Activated CD4-positive, alpha-beta T cell treated with anti-CD3 and anti-CD28 coated beads, Interleukin-10, Interleukin-2, amounts not matched to agents 100 ng/mL and 50 ng/mL, durations not matched to agents 16 hours and 8 hours (primary cell): ENCODE measurements around the gene GSTM2.

ENCODE experiments used
- DNase-seq: peaks from one replicate; pipeline ENCODE4 v3.0.0-alpha.2; 2020

Gene GSTM2

GRCh38 chr1:109667452-109668122 lies at the start of gene GSTM2:
GSTM2 (plus strand) TSS chr1:109668057; CDS start chr1:109668116, 59 bp downstream.
- peak; percentile 83 for DNase-seq

GRCh38 chr1:109618661-109619575 lies 48.9 kb upstream of the GSTM2 start:
- no peak for DNase-seq

DNA sequence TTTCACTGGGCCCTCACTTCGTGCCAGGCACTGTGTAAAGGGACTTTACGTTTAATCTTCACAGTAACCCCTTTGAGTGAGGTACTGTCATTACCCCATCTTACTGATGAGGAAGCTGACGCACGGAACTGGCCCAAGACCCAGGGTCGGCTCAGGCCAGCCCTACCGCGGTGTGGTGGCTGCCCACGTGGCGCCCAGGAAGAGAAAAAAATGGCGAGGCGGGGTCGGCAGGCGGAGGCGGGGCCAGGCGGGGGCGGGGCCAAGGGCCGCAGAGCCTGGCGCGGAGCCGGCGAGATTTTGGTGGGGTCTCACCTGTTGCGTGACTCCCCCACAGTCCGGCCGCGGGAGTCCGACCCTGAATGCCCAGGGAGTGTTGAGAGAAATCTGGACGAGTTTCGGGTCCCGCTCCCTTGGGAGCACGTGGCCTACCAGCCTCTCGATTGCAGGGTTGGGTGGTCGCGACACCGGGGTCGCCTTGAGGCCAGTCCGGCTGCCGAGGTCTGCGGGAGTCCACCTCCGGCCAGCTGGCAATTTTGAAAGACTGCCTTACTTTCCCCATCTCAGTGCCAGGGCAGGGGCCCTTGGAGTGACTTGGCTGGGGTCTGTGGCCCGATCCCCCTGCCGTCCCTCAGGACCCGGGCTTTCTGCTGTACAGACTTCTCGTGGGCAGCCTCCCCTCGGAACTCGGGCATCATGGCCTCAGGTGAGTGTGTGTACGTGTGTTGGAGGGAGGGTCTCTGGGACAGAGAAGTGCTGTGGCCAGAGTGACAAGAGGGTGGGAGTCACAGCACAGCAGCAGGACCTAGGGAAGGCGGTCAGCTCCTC lies 48.1 kb upstream of the GSTM2 start, which contains the start of the genes AMPD2 and GNAT2:
AMPD2 (plus strand) TSS at position 262 of the 825 bp plus-strand sequence. CDS start 1,339 bp downstream, outside the sequence.
GNAT2 (minus strand) TSS at position 41 of the 825 bp plus-strand sequence. CDS start 6,746 bp downstream, outside the sequence.
- peak; percentile 85 for DNase-seq

DNA sequence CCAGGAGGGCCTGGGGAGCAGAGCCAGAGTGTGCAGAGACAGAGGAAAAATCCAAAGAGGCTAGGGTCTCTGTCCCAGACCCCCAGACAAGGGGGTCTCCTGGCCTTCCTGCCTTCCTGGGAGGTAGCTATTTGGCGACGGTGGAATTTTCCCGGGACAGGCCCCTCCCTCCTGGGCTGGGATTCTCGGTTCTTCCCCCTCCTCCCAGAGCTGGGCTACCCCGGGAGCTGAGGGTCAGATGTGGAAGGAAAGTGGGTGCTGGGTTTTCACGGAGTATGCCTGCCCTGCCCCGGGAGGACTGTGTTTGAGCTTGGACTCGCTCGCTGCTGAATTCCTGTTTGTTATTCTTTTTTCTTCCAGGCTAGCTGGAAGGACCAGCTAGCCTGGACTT lies 47.5 kb upstream of the GSTM2 start:
- no peak for DNase-seq

GRCh38 chr1:109620841-109621286 lies 47.0 kb upstream of the GSTM2 start:
- peak; percentile 99 for DNase-seq

DNA sequence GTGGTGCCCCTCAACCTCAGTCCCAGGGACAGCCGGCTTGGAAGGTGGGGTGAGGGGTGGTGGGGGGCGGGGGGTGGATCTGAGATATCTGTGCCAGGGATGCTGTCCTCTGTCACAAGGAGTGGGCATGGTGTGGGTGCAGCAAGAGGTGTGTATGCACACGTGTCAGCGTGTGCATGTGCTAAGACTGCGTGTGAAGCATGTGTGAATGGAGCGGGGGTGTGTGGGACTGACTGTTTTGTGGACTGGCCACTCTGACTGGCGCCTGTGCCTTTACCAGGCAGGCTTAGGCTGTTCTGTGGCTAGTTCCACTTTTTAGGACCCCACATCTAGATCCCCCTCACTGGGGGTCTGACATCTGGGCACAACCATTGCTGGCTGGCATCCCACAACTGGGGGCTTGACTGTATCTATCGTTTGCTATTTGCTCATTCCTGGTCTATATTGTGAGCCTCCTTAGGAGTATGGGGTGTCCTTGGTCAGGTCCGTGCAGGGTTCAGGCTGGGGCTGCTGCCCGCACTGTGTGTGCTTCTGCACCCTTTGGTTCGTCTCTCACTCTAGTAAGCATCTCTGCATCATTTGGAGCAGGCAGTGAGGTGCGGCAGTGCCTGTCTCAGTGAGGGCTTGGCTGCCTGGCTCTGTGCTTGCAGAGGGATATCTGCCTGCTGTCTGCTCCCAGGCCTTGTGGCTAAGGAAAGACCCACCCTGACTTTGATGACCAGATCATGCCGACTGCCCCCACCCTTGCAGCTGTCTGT lies 46.3 kb upstream of the GSTM2 start:
- no peak for DNase-seq

GRCh38 chr1:109622137-109622892 lies 45.5 kb upstream of the GSTM2 start:
- no peak for DNase-seq

DNA sequence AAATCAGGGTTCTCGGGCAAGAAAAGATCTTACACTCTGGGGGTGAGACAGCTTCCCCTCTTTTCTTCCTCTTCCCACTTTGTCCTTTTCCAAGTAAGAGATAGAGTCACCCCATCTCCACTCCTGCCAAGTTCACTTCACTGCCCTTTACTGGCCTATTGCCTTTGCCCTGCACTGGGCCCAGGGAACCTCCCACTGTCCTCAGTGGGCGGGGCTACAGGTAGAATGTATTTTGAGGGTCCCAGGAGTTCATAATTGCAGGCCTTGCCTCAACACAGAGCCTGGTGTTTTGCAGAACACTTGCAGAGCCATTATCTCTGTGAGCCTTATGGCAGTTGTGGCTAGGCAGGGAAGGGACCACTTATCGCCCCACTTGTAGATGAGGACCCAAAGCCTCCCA lies 45.0 kb upstream of the GSTM2 start:
- DNase-seq: no peak

DNA sequence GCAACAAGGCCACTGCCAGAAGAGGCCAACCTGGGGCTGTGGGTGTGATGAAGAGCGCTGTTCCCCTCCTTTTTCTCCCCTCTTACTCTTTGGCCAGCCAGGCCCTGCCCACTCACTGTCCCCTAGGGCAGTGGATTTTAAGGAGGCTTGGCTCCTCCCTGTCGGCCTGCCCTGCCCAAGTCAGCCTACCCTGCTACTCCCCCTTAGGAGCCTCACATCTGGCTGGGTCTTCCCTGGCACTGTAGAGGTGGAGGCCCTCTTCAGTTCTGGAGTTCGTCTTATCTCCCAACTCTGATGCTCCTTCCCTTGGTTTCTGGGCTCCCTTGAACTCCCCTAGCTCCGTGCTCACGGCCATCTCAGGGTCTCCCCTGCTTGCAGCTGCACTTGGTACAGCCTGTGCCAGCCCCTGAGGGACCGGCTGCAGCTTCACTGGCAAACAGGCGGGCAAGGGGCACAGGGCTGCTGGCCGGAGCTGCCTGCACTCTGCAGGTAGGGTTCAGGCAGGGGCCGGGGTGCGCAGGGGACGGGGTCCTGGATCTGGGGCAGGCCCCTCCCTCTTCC lies 44.2 kb upstream of the GSTM2 start:
- no peak for DNase-seq

GRCh38 chr1:109624201-109625010 lies 43.5 kb upstream of the GSTM2 start:
- DNase-seq: no peak

DNA sequence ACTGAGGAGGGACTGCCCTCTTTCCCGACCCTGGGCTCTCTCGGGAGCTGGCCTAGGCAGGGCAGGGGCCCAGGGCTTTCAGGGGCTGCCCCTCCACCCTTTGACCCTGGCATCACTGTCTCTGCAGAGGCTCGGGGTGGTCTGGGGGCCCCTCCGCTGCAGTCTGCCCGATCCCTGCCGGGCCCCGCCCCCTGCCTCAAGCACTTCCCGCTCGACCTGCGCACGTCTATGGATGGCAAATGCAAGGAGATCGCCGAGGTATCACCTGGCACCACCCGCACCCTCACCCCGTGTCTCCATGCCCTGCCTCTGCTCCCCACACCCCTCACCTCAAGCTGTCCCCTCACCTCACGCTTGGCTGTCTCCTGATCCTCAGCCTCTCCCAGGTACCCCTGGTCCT lies 42.7 kb upstream of the GSTM2 start:
- DNase-seq: no peak

DNA sequence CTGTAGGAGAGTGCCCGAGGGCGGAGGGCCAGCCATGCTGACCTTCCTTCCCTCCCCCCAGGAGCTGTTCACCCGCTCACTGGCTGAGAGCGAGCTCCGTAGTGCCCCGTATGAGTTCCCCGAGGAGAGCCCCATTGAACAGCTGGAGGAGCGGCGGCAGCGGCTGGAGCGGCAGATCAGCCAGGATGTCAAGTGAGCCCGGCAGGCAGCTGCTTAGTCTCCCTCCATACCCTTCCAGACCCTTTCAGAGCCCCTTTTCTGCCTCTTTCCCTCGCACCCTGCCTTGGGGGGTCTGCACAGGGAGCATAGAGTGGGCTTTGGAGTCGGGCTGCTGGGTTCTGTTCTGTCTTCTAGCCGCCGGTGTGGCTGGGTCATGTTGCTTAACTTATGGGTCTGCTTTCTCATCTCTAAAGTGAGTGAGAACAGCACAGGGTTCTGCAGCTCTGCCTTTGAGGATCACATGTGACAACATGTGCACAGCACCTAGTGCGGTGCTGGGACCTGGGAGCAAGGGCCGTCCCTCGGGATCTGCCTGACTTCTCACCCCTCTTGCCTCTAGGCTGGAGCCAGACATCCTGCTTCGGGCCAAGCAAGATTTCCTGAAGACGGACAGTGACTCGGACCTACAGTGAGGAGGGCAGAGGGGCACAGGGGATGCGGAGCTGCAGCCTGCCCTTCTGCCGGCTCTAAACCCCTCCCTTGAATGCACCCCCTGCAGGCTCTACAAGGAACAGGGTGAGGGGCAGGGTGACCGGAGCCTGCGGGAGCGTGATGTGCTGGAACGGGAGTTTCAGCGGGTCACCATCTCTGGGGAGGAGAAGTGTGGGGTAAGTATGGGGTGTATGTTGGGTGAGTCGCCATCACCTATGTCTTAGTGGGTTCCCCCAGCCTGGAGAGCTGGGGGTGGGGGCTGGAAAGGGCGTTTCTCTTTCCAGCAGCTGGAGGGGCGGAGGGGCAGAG lies 42.0 kb upstream of the GSTM2 start:
- DNase-seq: no peak

DNA sequence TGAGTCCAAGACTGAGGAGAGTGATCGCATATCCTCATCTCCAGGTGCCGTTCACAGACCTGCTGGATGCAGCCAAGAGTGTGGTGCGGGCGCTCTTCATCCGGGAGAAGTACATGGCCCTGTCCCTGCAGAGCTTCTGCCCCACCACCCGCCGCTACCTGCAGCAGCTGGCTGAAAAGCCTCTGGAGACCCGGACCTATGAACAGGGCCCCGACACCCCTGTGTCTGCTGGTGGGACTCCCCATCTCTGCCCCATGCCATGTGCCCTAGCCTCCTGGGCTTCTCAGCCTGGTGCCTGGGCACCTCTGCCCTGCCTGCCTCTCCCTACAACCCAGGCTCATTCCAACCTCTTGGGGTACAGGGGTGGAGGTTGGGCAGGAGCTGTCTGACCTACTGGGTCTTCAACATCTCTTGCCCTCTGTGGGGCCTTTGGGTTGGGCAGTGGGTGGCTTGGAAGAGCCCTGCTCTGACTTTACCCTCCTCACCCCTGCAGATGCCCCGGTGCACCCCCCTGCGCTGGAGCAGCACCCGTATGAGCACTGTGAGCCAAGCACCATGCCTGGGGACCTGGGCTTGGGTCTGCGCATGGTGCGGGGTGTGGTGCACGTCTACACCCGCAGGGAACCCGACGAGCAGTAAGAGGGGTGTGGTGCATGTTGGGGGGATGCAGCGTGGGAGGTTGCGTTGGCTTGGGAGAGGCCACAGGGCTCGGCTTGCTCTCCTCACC lies 41.0 kb upstream of the GSTM2 start:
- DNase-seq: no peak

DNA sequence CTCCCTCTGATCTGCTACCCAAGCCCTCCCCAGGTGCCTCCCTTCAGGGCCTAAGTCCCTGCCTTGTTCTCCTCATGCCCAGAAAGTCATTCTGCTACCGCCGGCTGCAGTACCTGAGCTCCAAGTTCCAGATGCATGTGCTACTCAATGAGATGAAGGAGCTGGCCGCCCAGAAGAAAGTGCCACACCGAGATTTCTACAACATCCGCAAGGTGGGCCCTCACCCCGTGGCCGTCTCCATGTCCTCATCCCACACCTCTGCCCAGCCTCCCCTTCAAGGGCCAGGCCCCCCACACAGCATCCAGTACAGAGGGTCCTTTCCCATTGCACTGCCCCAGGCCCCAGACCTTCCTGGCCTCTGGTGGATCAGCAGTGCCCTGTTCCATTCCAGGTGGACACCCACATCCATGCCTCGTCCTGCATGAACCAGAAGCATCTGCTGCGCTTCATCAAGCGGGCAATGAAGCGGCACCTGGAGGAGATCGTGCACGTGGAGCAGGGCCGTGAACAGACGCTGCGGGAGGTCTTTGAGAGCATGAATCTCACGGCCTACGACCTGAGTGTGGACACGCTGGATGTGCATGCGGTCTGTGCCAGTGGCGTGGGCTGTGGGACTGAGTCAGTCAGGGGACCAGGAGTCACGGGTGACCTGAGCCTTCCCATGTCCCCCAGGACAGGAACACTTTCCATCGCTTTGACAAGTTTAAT lies 40.0 kb upstream of the GSTM2 start:
- DNase-seq: no peak

- no peak for DNase-seq
These were observed 39.1 kb upstream of the GSTM2 start for GRCh38 chr1:109628540-109629321.

DNA sequence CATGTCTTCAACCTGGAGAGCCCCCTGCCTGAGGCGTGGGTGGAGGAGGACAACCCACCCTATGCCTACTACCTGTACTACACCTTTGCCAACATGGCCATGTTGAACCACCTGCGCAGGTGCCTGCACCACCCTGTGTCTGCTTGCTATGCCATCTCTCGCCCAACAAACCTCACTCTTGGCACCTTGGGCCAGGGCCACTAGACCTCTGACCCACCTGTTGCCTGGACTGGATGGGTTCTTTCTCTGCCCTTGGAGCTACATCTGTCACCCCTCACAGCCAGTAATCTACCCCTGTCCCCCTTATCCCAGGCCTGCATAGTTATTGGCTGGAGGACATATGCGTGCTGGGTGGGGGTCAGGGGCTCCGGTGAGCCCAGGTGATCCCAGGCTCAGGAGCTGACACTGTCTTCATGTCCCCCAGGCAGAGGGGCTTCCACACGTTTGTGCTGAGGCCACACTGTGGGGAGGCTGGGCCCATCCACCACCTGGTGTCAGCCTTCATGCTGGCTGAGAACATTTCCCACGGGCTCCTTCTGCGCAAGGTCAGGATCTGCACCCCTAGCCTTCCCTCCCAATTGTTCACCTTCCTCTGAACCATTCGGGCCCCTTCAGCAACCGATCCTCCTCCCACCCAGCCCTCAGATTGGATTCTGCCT lies 38.4 kb upstream of the GSTM2 start:
- no peak for DNase-seq
